ENCODE data around the gene SPR.
A peak's percentile ranks its signal among the peaks of the same experiment; 100 is the strongest.

Gene SPR

GRCh38 chr2:72916743-72917137 lies 29.5 kb downstream of the SPR start:
- no peak for DNase-seq

GRCh38 chr2:72917138-72917876 lies 30.1 kb downstream of the SPR start, which contains the start of gene EMX1:
Gene EMX1 (plus strand): TSS chr2:72917519. CDS start chr2:72917853, 334 bp downstream.
- peak; percentile 71 for DNase-seq

- peak; percentile 68 for DNase-seq
Observed at GRCh38 chr2:72917877-72918553, 30.8 kb downstream of the SPR start.

- peak; percentile 85 for DNase-seq
Observed at GRCh38 chr2:72919414-72920317, 32.5 kb downstream of the SPR start.

GRCh38 chr2:72920318-72921087 lies 33.3 kb downstream of the SPR start:
- DNase-seq: peak; percentile 86

- peak; percentile 32 for DNase-seq
Observed at GRCh38 chr2:72921088-72921851, 34.1 kb downstream of the SPR start.

GRCh38 chr2:72921853-72922252 lies 34.6 kb downstream of the SPR start:
- no peak for DNase-seq

- peak; percentile 59 for DNase-seq
Observed at GRCh38 chr2:72923833-72924352, 36.7 kb downstream of the SPR start.

GRCh38 chr2:72924353-72925240 lies 37.4 kb downstream of the SPR start:
- peak; percentile 63 for DNase-seq

- peak; percentile 48 for DNase-seq
Observed at GRCh38 chr2:72925328-72925943, 38.2 kb downstream of the SPR start.

GRCh38 chr2:72926368-72926767 lies 39.2 kb downstream of the SPR start:
- peak; percentile 7 for DNase-seq

GRCh38 chr2:72926811-72927465 lies 39.7 kb downstream of the SPR start:
- no peak for DNase-seq

- DNase-seq: no peak
Observed at GRCh38 chr2:72927619-72928550, 40.7 kb downstream of the SPR start.

- DNase-seq: no peak
Observed at GRCh38 chr2:72929010-72929409, 41.8 kb downstream of the SPR start.

GRCh38 chr2:72931280-72931910 lies 44.2 kb downstream of the SPR start:
- DNase-seq: no peak

- no peak for DNase-seq
Observed at GRCh38 chr2:72932045-72932740, 45.0 kb downstream of the SPR start.

GRCh38 chr2:72932805-72933204 lies 45.6 kb downstream of the SPR start:
- DNase-seq: no peak
